Endothelial cell of umbilical vein (primary cell): ENCODE measurements around the gene ATP1B4. TPM values are rescaled to one million over a fixed set of nuclear protein-coding genes. Genes with fewer than 3 reads are reported as not detected.

Experiments
- BruUV-seq: library from RNA; stranded (reverse); fragments of 400-500 nt; replicated peaks from 2 replicates; lab custom pipeline; 2021; lab: Mats Ljungman, UMichigan
- CTCF ChIA-PET: fragments of 300-600, 350-600 bp; sonication (Branson Sonifier 250); formaldehyde crosslinking; loops from one replicate; lab custom pipeline; 2021; ENCODE audit warnings: antibody characterized with exemption, inconsistent platforms; lab: Charles Lee
- POLR2A ChIA-PET: fragments of 300-600, 350-600 bp; sonication (Branson Sonifier 250); formaldehyde crosslinking; loops from one replicate; lab custom pipeline; 2021; ENCODE audit warnings: antibody characterized with exemption, inconsistent platforms; lab: Charles Lee
- DNase-seq: peaks from one replicate; pipeline ENCODE4 v3.0.0-alpha.2; 2011; ENCODE audit warnings: low read depth, low spot score
- FAIRE-seq: peaks from 2 replicates; lab custom pipeline; 2011; peaks lifted over from hg19 to GRCh38; lab: Jason Lieb, UNC
- H2AFZ ChIP-seq: 2 replicates; pipeline ENCODE4 v1.6.0; 2012; ENCODE audit warnings: low read depth, low read length, control low read depth, inconsistent platforms
- H3K27ac ChIP-seq: 2 replicates; pipeline ENCODE4 v1.5.1; 2011; ENCODE audit warnings: low read depth, mild to moderate bottlenecking, control low read depth, low read length, moderate library complexity; ENCODE audit not compliant: insufficient read depth
- H3K27me3 ChIP-seq, 2 experiments: 2 replicates each; pipeline versions ENCODE4 v1.6.0 to v1.6.1; 2011; ENCODE audit warnings: low read length in 2 of 2, mixed read lengths in 1 of 2; ENCODE audit not compliant: control insufficient read depth in 2 of 2, insufficient read depth in 2 of 2
- H3K36me3 ChIP-seq, 2 experiments: 2 replicates in 1 of 2; 3 replicates in 1 of 2; pipeline ENCODE4 v1.5.1; 2011; ENCODE audit warnings: low read length in 2 of 2, mild to moderate bottlenecking in 1 of 2, moderate library complexity in 1 of 2; ENCODE audit not compliant: control insufficient read depth in 2 of 2, insufficient read depth in 2 of 2; ENCODE audit errors: extremely low read depth in 1 of 2
- H3K4me1 ChIP-seq: 3 replicates; pipeline ENCODE4 v1.5.1; 2011; ENCODE audit warnings: mild to moderate bottlenecking, low read length; ENCODE audit not compliant: control insufficient read depth, insufficient read depth; ENCODE audit errors: extremely low read depth
- H3K4me2 ChIP-seq: 2 replicates; pipeline ENCODE4 v1.6.1; 2011; ENCODE audit warnings: low read length, control low read depth, mixed read lengths; ENCODE audit not compliant: insufficient read depth
- H3K4me3 ChIP-seq, 3 experiments: fragments of 200-600 bp in 1 of 3; sonication (generic), shearing (Covaris generic) in 1 of 3; replicated peaks in 1 of 3; 2 replicates each; pipeline ENCODE4 v1.5.1; 2011 to 2016; ENCODE audit warnings: control low read depth in 3 of 3, low read length in 3 of 3, mild to moderate bottlenecking in 2 of 3, inconsistent platforms in 1 of 3, low read depth in 1 of 3, moderate library complexity in 1 of 3; ENCODE audit not compliant: insufficient read depth in 1 of 3
- H3K79me2 ChIP-seq: 2 replicates; pipeline ENCODE4 v1.6.0; 2012; ENCODE audit warnings: low read length, inconsistent platforms; ENCODE audit not compliant: control insufficient read depth, insufficient read depth
- H3K9ac ChIP-seq: replicated peaks from 2 replicates; pipeline ENCODE3; 2011; ENCODE audit warnings: low read length, control low read depth; ENCODE audit not compliant: insufficient read depth; ENCODE audit errors: extremely low read depth
- H3K9me1 ChIP-seq: replicated peaks from 3 replicates; pipeline ENCODE4 v1.6.0; 2011; ENCODE audit warnings: mild to moderate bottlenecking, low read length; ENCODE audit not compliant: control insufficient read depth, insufficient read depth; ENCODE audit errors: extremely low read depth
- H3K9me3 ChIP-seq: replicated peaks from 2 replicates; pipeline ENCODE4 v1.5.1; 2012; ENCODE audit warnings: low read length, inconsistent platforms; ENCODE audit not compliant: control insufficient read depth, insufficient read depth
- H4K20me1 ChIP-seq: replicated peaks from 2 replicates; pipeline ENCODE3; 2011; ENCODE audit warnings: mild to moderate bottlenecking, low read length; ENCODE audit not compliant: control insufficient read depth, insufficient read depth; ENCODE audit errors: extremely low read depth
- FOS ChIP-seq: IDR thresholded peaks from 2 replicates; pipeline ENCODE4 v1.6.1; 2011; ENCODE audit warnings: mild to moderate bottlenecking, low read length, moderate library complexity, borderline replicate concordance; ENCODE audit not compliant: insufficient read depth
- GATA2 ChIP-seq: IDR thresholded peaks from 2 replicates; pipeline ENCODE4 v1.7.0; 2011; ENCODE audit warnings: low read depth, mild to moderate bottlenecking, moderate library complexity, mixed read lengths, low read length; ENCODE audit not compliant: insufficient read length, insufficient read depth
- MAX ChIP-seq: IDR thresholded peaks from 2 replicates; pipeline ENCODE4 v1.6.1; 2011; ENCODE audit not compliant: insufficient read depth, insufficient read length
- MYC ChIP-seq: IDR thresholded peaks from one replicate; pipeline ENCODE4 v1.6.1; 2011; ENCODE audit warnings: mild to moderate bottlenecking, low read depth, low read length
- POLR2A ChIP-seq: IDR thresholded peaks from 2 replicates; pipeline ENCODE4 v1.6.1; 2012; ENCODE audit warnings: low read depth, mild to moderate bottlenecking, control low read depth, low read length
- POLR2AphosphoS5 ChIP-seq: IDR thresholded peaks from 2 replicates; pipeline ENCODE4 v1.6.1; 2012; ENCODE audit warnings: low read depth, mild to moderate bottlenecking, control low read depth, low read length, moderate library complexity; ENCODE audit not compliant: insufficient read depth
- dilution Hi-C: fragments of 300-500 bp; cut with MboI; formaldehyde crosslinking; loops from one replicate; pipeline ENCODE4 v1.15.0; 2019; ENCODE audit warnings: low sequenced_read_pairs; ENCODE audit not compliant: extremely low pct_ligation_motif_present
- intact Hi-C: fragments of 100-400 bp; cut with micrococcal nuclease; formaldehyde crosslinking; loops from one replicate; pipeline ENCODE4 v1.10.0; 2022
- polyA plus RNA-seq, 4 experiments: library from polyadenylated mRNA; depleted of rRNA in 3 of 4; stranded (reverse) in 3 of 4; unstranded in 1 of 4; fragments of >200 nt; gene quantifications; 2 replicates each; pipeline versions ENCODE4 v1.2.1 to v1.2.3, GENCODE V29; 2011 to 2012; ENCODE audit warnings: missing spikeins in 1 of 4
- total RNA-seq: library from RNA; stranded (reverse); gene quantifications from 2 replicates; pipeline ENCODE4 v1.2.3, GENCODE V29; 2021
- TF ChIP-seq, protein P1 (sequence below), 2 donors: IDR thresholded peaks; 1 replicate in 1 of 2; 2 replicates in 1 of 2; pipeline ENCODE4 v1.5.1; 2011; ENCODE audit warnings: low read length in 2 of 2, mild to moderate bottlenecking in 2 of 2, moderate library complexity in 2 of 2, control low read depth in 1 of 2, inconsistent platforms in 1 of 2, low read depth in 1 of 2; ENCODE audit not compliant: insufficient read depth in 1 of 2; ENCODE audit errors: extremely low read depth in 1 of 2

Gene ATP1B4
- total and polyA plus RNA-seq, 2 donors (not counting 3 experiments of a cell fraction or from before 2014, with no cell fraction given): not detected

GRCh38 chrX:120367402-120368109 is 5.7 kb downstream of the ATP1B4 start:
- no peaks in the 10 kb centered on the region for H3K79me2 ChIP-seq
- CTCF ChIA-PET: no interaction called here
- H2AFZ ChIP-seq: no peak overlapping the region
- H3K9me3 ChIP-seq: no peaks in the 10 kb centered on the region
- no peak overlapping the region for H3K27ac ChIP-seq
- H3K4me1 ChIP-seq: no peaks in the 10 kb centered on the region
- H4K20me1 ChIP-seq: no peaks in the 10 kb centered on the region
- no TSS peak for BruUV-seq
- no peaks in the 10 kb centered on the region for H3K27me3 ChIP-seq
- POLR2A ChIA-PET: no interaction called here
- DNase-seq: no peak
- no peak overlapping the region for H3K4me3 ChIP-seq
- no peak overlapping the region for H3K4me2 ChIP-seq
- no peaks in the 10 kb centered on the region for H3K9me1 ChIP-seq
- no peak for FAIRE-seq
- TF ChIP-seq POLR2A (no peak), GATA2 (no peak), POLR2AphosphoS5 (no peak), MYC (no peak), MAX (no peak), FOS (no peak)
- TF ChIP-seq, protein P1, sequence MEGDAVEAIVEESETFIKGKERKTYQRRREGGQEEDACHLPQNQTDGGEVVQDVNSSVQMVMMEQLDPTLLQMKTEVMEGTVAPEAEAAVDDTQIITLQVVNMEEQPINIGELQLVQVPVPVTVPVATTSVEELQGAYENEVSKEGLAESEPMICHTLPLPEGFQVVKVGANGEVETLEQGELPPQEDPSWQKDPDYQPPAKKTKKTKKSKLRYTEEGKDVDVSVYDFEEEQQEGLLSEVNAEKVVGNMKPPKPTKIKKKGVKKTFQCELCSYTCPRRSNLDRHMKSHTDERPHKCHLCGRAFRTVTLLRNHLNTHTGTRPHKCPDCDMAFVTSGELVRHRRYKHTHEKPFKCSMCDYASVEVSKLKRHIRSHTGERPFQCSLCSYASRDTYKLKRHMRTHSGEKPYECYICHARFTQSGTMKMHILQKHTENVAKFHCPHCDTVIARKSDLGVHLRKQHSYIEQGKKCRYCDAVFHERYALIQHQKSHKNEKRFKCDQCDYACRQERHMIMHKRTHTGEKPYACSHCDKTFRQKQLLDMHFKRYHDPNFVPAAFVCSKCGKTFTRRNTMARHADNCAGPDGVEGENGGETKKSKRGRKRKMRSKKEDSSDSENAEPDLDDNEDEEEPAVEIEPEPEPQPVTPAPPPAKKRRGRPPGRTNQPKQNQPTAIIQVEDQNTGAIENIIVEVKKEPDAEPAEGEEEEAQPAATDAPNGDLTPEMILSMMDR (IDR thresholded peaks at IDR 0.05; ENCODE audit: extremely low read depth in 1 of 2, insufficient read depth in 1 of 2, low read depth in 1 of 2, low read length in 2 of 2): no peak
- dilution Hi-C loops: no loop called here
- no peaks in the 10 kb centered on the region for H3K36me3 ChIP-seq
- intact Hi-C loops: no loop called here
- H3K9ac ChIP-seq: no peak overlapping the region
